B cell (primary cell): ENCODE data around the gene MAP6. TPM values are rescaled to one million over a fixed set of nuclear protein-coding genes. Genes with fewer than 3 reads are reported as not detected.

Source experiments
- ATAC-seq: fragments of 200-7000 bp; cut with Tn5 transposase; one replicate; pipeline ENCODE4 v1.10.0; 2021; ENCODE audit warnings: low read depth, mild to moderate bottlenecking, moderate number of reproducible peaks, moderate library complexity
- CTCF ChIA-PET: fragments of 350-600 bp; sonication (Branson Sonifier 250); formaldehyde crosslinking; loops from one replicate; lab custom pipeline; 2021; ENCODE audit warnings: antibody characterized with exemption, inconsistent platforms; lab: Charles Lee
- POLR2A ChIA-PET: fragments of 350-600 bp; sonication (Branson Sonifier 250); formaldehyde crosslinking; loops from one replicate; lab custom pipeline; 2021; ENCODE audit warnings: antibody characterized with exemption; lab: Charles Lee
- DNase-seq: peaks from one replicate; pipeline ENCODE4 v3.0.0; 2013
- H2AFZ ChIP-seq: 2 replicates; pipeline ENCODE4 v1.6.1; 2012; ENCODE audit warnings: mild to moderate bottlenecking, low read depth, low read length; ENCODE audit not compliant: insufficient read depth, poor library complexity, severe bottlenecking
- H3K27ac ChIP-seq, 2 donors: 1 replicate in 1 of 2; 2 replicates in 1 of 2; pipeline ENCODE4 v1.5.1; 2012 to 2013; ENCODE audit warnings: low read length in 2 of 2, mild to moderate bottlenecking in 2 of 2, moderate library complexity in 1 of 2
- H3K27me3 ChIP-seq, 4 experiments: fragments of 200-600 bp in 1 of 4; sonication (generic) in 1 of 4; replicated peaks in 1 of 4; 1 replicate in 2 of 4; 2 replicates in 2 of 4; pipeline versions ENCODE4 v1.6.1 to v1.7.0; 2013 to 2016; ENCODE audit warnings: low read length in 3 of 4, mild to moderate bottlenecking in 2 of 4, mixed read lengths in 1 of 4, moderate library complexity in 1 of 4; ENCODE audit not compliant: insufficient read depth in 4 of 4, control insufficient read depth in 3 of 4; ENCODE audit errors: control extremely low read depth in 1 of 4
- H3K36me3 ChIP-seq, 2 experiments: replicated peaks in 1 of 2; 1 replicate in 1 of 2; 2 replicates in 1 of 2; pipeline versions ENCODE4 v1.6.1 to v1.7.1; 2013; ENCODE audit warnings: low read length in 1 of 2; ENCODE audit not compliant: insufficient read depth in 2 of 2, control insufficient read depth in 1 of 2; ENCODE audit errors: control extremely low read depth in 1 of 2, extremely low read depth in 1 of 2
- H3K4me1 ChIP-seq, 2 donors: fragments of 200-600 bp in 1 of 2; sonication (generic) in 1 of 2; 1 replicate in 1 of 2; 2 replicates in 1 of 2; pipeline versions ENCODE4 v1.5.1 to v1.6.1; 2013 to 2017; ENCODE audit warnings: low read length in 2 of 2; ENCODE audit not compliant: control insufficient read depth in 2 of 2, insufficient read depth in 2 of 2
- H3K4me2 ChIP-seq: replicated peaks from 2 replicates; pipeline ENCODE3; 2012; ENCODE audit warnings: mild to moderate bottlenecking, low read depth, low read length; ENCODE audit not compliant: poor library complexity, severe bottlenecking
- H3K4me3 ChIP-seq, 5 experiments: fragments of 200-600 bp in 1 of 5; sonication (generic) in 1 of 5; 1 replicate in 3 of 5; 2 replicates in 2 of 5; pipeline versions ENCODE4 v1.5.1 to v1.7.0; 2011 to 2016; ENCODE audit warnings: low read length in 4 of 5, mild to moderate bottlenecking in 4 of 5, low read depth in 2 of 5, control low read depth in 1 of 5, moderate library complexity in 1 of 5; ENCODE audit not compliant: insufficient read depth in 1 of 5; ENCODE audit errors: control extremely low read depth in 1 of 5, extremely low read depth in 1 of 5
- H3K79me2 ChIP-seq: fragments of 200-600 bp; sonication (generic); one replicate; pipeline ENCODE4 v1.6.0; 2016; ENCODE audit warnings: low read length; ENCODE audit not compliant: control insufficient read depth, insufficient read depth
- H3K9ac ChIP-seq: fragments of 200-600 bp; sonication (generic); 2 replicates; pipeline ENCODE4 v1.6.1; 2017; ENCODE audit warnings: mild to moderate bottlenecking, low read length, moderate library complexity
- H3K9me3 ChIP-seq, 3 donors: one replicate each; pipeline versions ENCODE4 v1.6.1 to v1.7.1; 2013; ENCODE audit warnings: low read length in 2 of 3; ENCODE audit not compliant: control insufficient read depth in 2 of 3, insufficient read depth in 1 of 3; ENCODE audit errors: control extremely low read depth in 1 of 3
- H4K20me1 ChIP-seq: 2 replicates; pipeline ENCODE4 v1.6.0; 2012; ENCODE audit warnings: mild to moderate bottlenecking, low read length; ENCODE audit not compliant: insufficient read depth, control insufficient read depth, poor library complexity, severe bottlenecking
- H3K27ac Mint-ChIP-seq: one replicate; pipeline ENCODE4 v1.8.0; 2021; ENCODE audit warnings: mixed read lengths
- H3K27me3 Mint-ChIP-seq: one replicate; pipeline ENCODE4 v1.8.0; 2021; ENCODE audit warnings: mixed read lengths
- H3K4me1 Mint-ChIP-seq: one replicate; pipeline ENCODE4 v1.8.0; 2021; ENCODE audit warnings: mixed read lengths
- H3K4me3 Mint-ChIP-seq: one replicate; pipeline ENCODE4 v1.8.0; 2021; ENCODE audit warnings: mixed read lengths
- H3K9me3 Mint-ChIP-seq: one replicate; pipeline ENCODE4 v1.8.0; 2022; ENCODE audit warnings: mixed read lengths; ENCODE audit not compliant: insufficient read depth
- CTCF ChIP-seq: fragments of 200-600 bp; IDR thresholded peaks from one replicate; pipeline ENCODE4 v1.8.0; 2022; ENCODE audit warnings: antibody characterized with exemption, mild to moderate bottlenecking
- EZH2 ChIP-seq: IDR thresholded peaks from 2 replicates; pipeline ENCODE4 v1.6.1; 2012; ENCODE audit warnings: borderline replicate concordance, low read depth, mild to moderate bottlenecking, moderate library complexity, low read length; ENCODE audit not compliant: insufficient read depth, poor library complexity, severe bottlenecking
- WGBS: methylation state at CpG from one replicate; pipeline ENCODE4 v1.1.5; 2013; ENCODE audit warnings: missing lambda C conversion rate; ENCODE audit not compliant: insufficient coverage; 5-methylcytosine and 5-hydroxymethylcytosine counted together
- intact Hi-C: fragments of 100-400 bp; cut with micrococcal nuclease; formaldehyde crosslinking; loops from one replicate; pipeline ENCODE4 v1.10.0; 2022
- polyA plus RNA-seq: library from polyadenylated mRNA; depleted of rRNA; stranded (reverse); fragments of >200 nt; gene quantifications from 2 replicates; pipeline ENCODE4 v1.2.3, GENCODE V29; 2012
- total RNA-seq, 2 donors: library from RNA; stranded (reverse); fragments of 120-200 nt in 1 of 2; gene quantifications; 1 replicate in 1 of 2; 2 replicates in 1 of 2; pipeline versions ENCODE4 v1.2.3 to v1.2.4, GENCODE V29; 2013 to 2022

Gene MAP6
- total and polyA plus RNA-seq, 2 donors (not counting 1 experiment from before 2014, with no cell fraction given): 0.54 to 0.57 TPM

- 85% methylated on average over 3 of the region's 8 CpGs for WGBS
- peaks cover 18 to 21% of the 10 kb centered on the region in 2 donors for H3K4me1 ChIP-seq
- intact Hi-C loops: no loop called here
- no peaks in the 10 kb centered on the region for H3K36me3 ChIP-seq
- Mint-ChIP-seq H3K9me3 (no peaks in the 10 kb centered on the region), H3K27me3 (peaks cover 14% of the 10 kb centered on the region), H3K27ac (no peak overlapping the region), H3K4me3 (no peak overlapping the region), H3K4me1 (peaks cover 24% of the 10 kb centered on the region)
- H3K9ac ChIP-seq: no peak overlapping the region
- CTCF ChIA-PET: interaction anchor here (0.9 to 1.4 kb wide), 4 partner anchors 14 to 26 kb away, joined by 3 read pairs; no protein-coding TSS in a partner anchor
- H3K9me3 ChIP-seq: no peaks in the 10 kb centered on the region
- H3K27me3 ChIP-seq: peaks cover 0 to 16% (median 6%) of the 10 kb centered on the region in 4 experiments
- POLR2A ChIA-PET: interaction anchor here (0.6 kb wide), 1 partner anchor 17 kb away, joined by 5 read pairs; no protein-coding TSS in a partner anchor
- no peaks in the 10 kb centered on the region for H3K79me2 ChIP-seq
- no peak overlapping the region for H2AFZ ChIP-seq
- no peak overlapping the region for H3K4me2 ChIP-seq
- ATAC-seq (no peak), DNase-seq (no peak)
- H3K27ac ChIP-seq: no peak overlapping the region
- TF ChIP-seq EZH2 (no peak), CTCF (no peak)
- no peaks in the 10 kb centered on the region for H4K20me1 ChIP-seq
- no peak overlapping the region for H3K4me3 ChIP-seq
Measured at GRCh38 chr11:75558939-75559843, 109.6 kb downstream of the MAP6 start.
